DOHH2 (cell line): ENCODE results near the gene OLFML1.
"Not testable (repeated sequence)": the region's sequence is repeated elsewhere in the genome, so short reads cannot be mapped to it uniquely, and the experiment has no call there.

Experiments
- CTCF ChIP-seq: fragments of 200-600 bp; sonication (generic); IDR thresholded peaks from one replicate; pipeline ENCODE4 v1.5.1; 2014; ENCODE audit warnings: antibody characterized with exemption, mild to moderate bottlenecking, low read depth, low read length; ENCODE audit not compliant: poor library complexity, severe bottlenecking
- EZH2phosphoT487 ChIP-seq: fragments of 200-600 bp; sonication (generic); IDR thresholded peaks from 2 replicates; pipeline ENCODE4 v1.6.1; 2017; ENCODE audit warnings: borderline replicate concordance, mild to moderate bottlenecking, antibody characterized with exemption, low read length, moderate library complexity, mixed read lengths

DNA sequence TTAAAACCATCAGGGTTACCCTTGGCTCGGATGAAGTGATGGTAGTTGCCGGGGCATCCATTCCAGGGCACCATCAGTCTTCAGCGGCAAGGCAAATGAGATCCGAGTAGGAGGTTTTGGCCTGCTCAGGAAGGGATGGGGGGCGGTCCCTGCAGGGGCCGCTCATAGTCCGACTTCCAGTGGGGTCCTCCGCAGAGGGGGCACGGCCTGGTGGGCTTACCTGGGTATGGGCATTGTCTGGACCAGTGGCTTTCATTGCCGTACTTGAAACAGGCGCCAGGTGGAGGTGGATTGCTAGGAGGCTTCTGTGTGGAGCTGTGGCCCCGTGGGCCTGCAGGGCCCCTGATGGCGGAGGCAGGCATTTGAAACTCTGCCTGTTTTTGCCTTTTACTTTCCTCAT, 32.4 kb downstream of the OLFML1 start:
- not testable (repeated sequence) for TF ChIP-seq CTCF, EZH2phosphoT487
